ENCODE results near the gene NOS1AP. TPM values are rescaled to one million over a fixed set of nuclear protein-coding genes. Genes with fewer than 3 reads are reported as not detected.

Gene NOS1AP
- total RNA-seq, 2 experiments from 2014 or later, result not detected

- Mint-ChIP-seq H3K27ac (no peak overlapping the region), H3K4me3 (no peak overlapping the region), H3K4me1 (no peaks in the 10 kb centered on the region), H3K9me3 (ENCODE audit: low read depth) (no peaks in the 10 kb centered on the region), H3K27me3 (peaks cover 10% of the 10 kb centered on the region), H3K36me3 (no peaks in the 10 kb centered on the region)
- CTCF ChIA-PET, result no interaction called here
- DNase-seq (no peak), ATAC-seq (no peak)
Measured at GRCh38 chr1:162213281-162213912, 143.9 kb downstream of the NOS1AP start.

- DNase-seq (no peak), ATAC-seq (no peak)
- Mint-ChIP-seq H3K4me1 (no peaks in the 10 kb centered on the region), H3K27ac (no peak overlapping the region), H3K27me3 (peaks cover 11% of the 10 kb centered on the region), H3K36me3 (no peaks in the 10 kb centered on the region), H3K4me3 (no peak overlapping the region), H3K9me3 (ENCODE audit: low read depth) (no peaks in the 10 kb centered on the region)
- CTCF ChIA-PET, result no interaction called here
Measured at GRCh38 chr1:162214202-162214601, 144.7 kb downstream of the NOS1AP start.

- Mint-ChIP-seq H3K4me3 (no peak overlapping the region), H3K9me3 (ENCODE audit: low read depth) (no peaks in the 10 kb centered on the region), H3K4me1 (no peaks in the 10 kb centered on the region), H3K36me3 (no peaks in the 10 kb centered on the region), H3K27me3 (peaks cover 13% of the 10 kb centered on the region), H3K27ac (no peak overlapping the region)
- CTCF ChIA-PET, result no interaction called here
- ATAC-seq (no peak), DNase-seq (no peak)
Measured at GRCh38 chr1:162215902-162216301, 146.4 kb downstream of the NOS1AP start.

- no peaks in the 10 kb centered on the region for H3K36me3 Mint-ChIP-seq
- ATAC-seq, result no peak
- no peak overlapping the region for H3K27ac Mint-ChIP-seq
- peaks cover 12% of the 10 kb centered on the region for H3K27me3 Mint-ChIP-seq
- CTCF ChIA-PET, result no interaction called here
- no peak overlapping the region for H3K4me3 Mint-ChIP-seq
- DNase-seq, result no peak
- H3K4me1 Mint-ChIP-seq, result no peaks in the 10 kb centered on the region
- H3K9me3 Mint-ChIP-seq (ENCODE audit: low read depth), result no peaks in the 10 kb centered on the region
Measured at GRCh38 chr1:162216604-162217003, 147.1 kb downstream of the NOS1AP start.

GRCh38 chr1:162217706-162218105 lies 148.2 kb downstream of the NOS1AP start:
- Mint-ChIP-seq H3K4me3 (no peak overlapping the region), H3K4me1 (no peaks in the 10 kb centered on the region), H3K36me3 (no peaks in the 10 kb centered on the region), H3K27me3 (peaks cover 12% of the 10 kb centered on the region), H3K27ac (no peak overlapping the region), H3K9me3 (ENCODE audit: low read depth) (no peaks in the 10 kb centered on the region)
- DNase-seq (no peak), ATAC-seq (no peak)
- CTCF ChIA-PET, result no interaction called here

GRCh38 chr1:162218546-162218945 lies 149.1 kb downstream of the NOS1AP start:
- CTCF ChIA-PET, result no interaction called here
- Mint-ChIP-seq H3K27me3 (peaks cover 19% of the 10 kb centered on the region), H3K9me3 (ENCODE audit: low read depth) (no peaks in the 10 kb centered on the region), H3K4me3 (no peak overlapping the region), H3K27ac (no peak overlapping the region), H3K36me3 (no peaks in the 10 kb centered on the region), H3K4me1 (no peaks in the 10 kb centered on the region)
- no peak for DNase-seq
- no peak for ATAC-seq

- Mint-ChIP-seq H3K4me1 (no peaks in the 10 kb centered on the region), H3K27ac (no peak overlapping the region), H3K36me3 (no peaks in the 10 kb centered on the region), H3K4me3 (no peak overlapping the region), H3K9me3 (ENCODE audit: low read depth) (no peaks in the 10 kb centered on the region), H3K27me3 (peaks cover 22% of the 10 kb centered on the region)
- no peak for ATAC-seq
- CTCF ChIA-PET, result no interaction called here
- DNase-seq, result no peak
Measured at GRCh38 chr1:162218975-162219374, 149.5 kb downstream of the NOS1AP start.

- H3K27me3 Mint-ChIP-seq, result peaks cover 23% of the 10 kb centered on the region
- H3K4me3 Mint-ChIP-seq, result no peak overlapping the region
- no peak overlapping the region for H3K27ac Mint-ChIP-seq
- H3K36me3 Mint-ChIP-seq, result no peaks in the 10 kb centered on the region
- ATAC-seq (no peak), DNase-seq (no peak)
- H3K9me3 Mint-ChIP-seq (ENCODE audit: low read depth), result no peaks in the 10 kb centered on the region
- no peaks in the 10 kb centered on the region for H3K4me1 Mint-ChIP-seq
- CTCF ChIA-PET, result no interaction called here
Measured at GRCh38 chr1:162219461-162219860, 150.0 kb downstream of the NOS1AP start.

GRCh38 chr1:162220009-162220539 lies 150.6 kb downstream of the NOS1AP start:
- no peak overlapping the region for H3K4me3 Mint-ChIP-seq
- no peaks in the 10 kb centered on the region for H3K4me1 Mint-ChIP-seq
- H3K27ac Mint-ChIP-seq, result no peak overlapping the region
- H3K9me3 Mint-ChIP-seq (ENCODE audit: low read depth), result no peaks in the 10 kb centered on the region
- DNase-seq (no peak), ATAC-seq (no peak)
- CTCF ChIA-PET, result no interaction called here
- H3K36me3 Mint-ChIP-seq, result no peaks in the 10 kb centered on the region
- peaks cover 23% of the 10 kb centered on the region for H3K27me3 Mint-ChIP-seq

GRCh38 chr1:162222014-162222413 lies 152.5 kb downstream of the NOS1AP start:
- ATAC-seq, result no peak
- Mint-ChIP-seq H3K4me1 (no peaks in the 10 kb centered on the region), H3K27ac (no peak overlapping the region)

GRCh38 chr1:162222730-162223129 lies 153.2 kb downstream of the NOS1AP start:
- H3K4me3 Mint-ChIP-seq, result no peak overlapping the region
- H3K36me3 Mint-ChIP-seq, result no peaks in the 10 kb centered on the region
- ATAC-seq (no peak), DNase-seq (no peak)
- CTCF ChIA-PET, result no interaction called here
- peaks cover 22% of the 10 kb centered on the region for H3K27me3 Mint-ChIP-seq
- H3K4me1 Mint-ChIP-seq, result no peaks in the 10 kb centered on the region
- H3K27ac Mint-ChIP-seq, result no peak overlapping the region
- H3K9me3 Mint-ChIP-seq (ENCODE audit: low read depth), result no peaks in the 10 kb centered on the region

More at GRCh38 chr1:162222014-162222413, 152.5 kb downstream of the NOS1AP start:
- peaks cover 22% of the 10 kb centered on the region for H3K27me3 Mint-ChIP-seq
- no peaks in the 10 kb centered on the region for H3K9me3 Mint-ChIP-seq (ENCODE audit: low read depth)
- H3K36me3 Mint-ChIP-seq, result no peaks in the 10 kb centered on the region
- CTCF ChIA-PET, result no interaction called here
- no peak overlapping the region for H3K4me3 Mint-ChIP-seq
- DNase-seq, result no peak

- Mint-ChIP-seq H3K27ac (no peak overlapping the region), H3K27me3 (peaks cover 26% of the 10 kb centered on the region), H3K36me3 (no peaks in the 10 kb centered on the region), H3K4me1 (no peaks in the 10 kb centered on the region), H3K4me3 (no peak overlapping the region), H3K9me3 (ENCODE audit: low read depth) (no peaks in the 10 kb centered on the region)
- CTCF ChIA-PET, result no interaction called here
- DNase-seq (no peak), ATAC-seq (no peak)
Measured at GRCh38 chr1:162223488-162223887, 154.0 kb downstream of the NOS1AP start.

- DNase-seq (no peak), ATAC-seq (no peak)
- Mint-ChIP-seq H3K27ac (no peak overlapping the region), H3K9me3 (ENCODE audit: low read depth) (no peaks in the 10 kb centered on the region), H3K36me3 (no peaks in the 10 kb centered on the region), H3K27me3 (peaks cover 29% of the 10 kb centered on the region), H3K4me3 (no peak overlapping the region), H3K4me1 (no peaks in the 10 kb centered on the region)
- CTCF ChIA-PET, result no interaction called here
Measured at GRCh38 chr1:162224267-162224666, 154.8 kb downstream of the NOS1AP start.

- no peaks in the 10 kb centered on the region for H3K4me1 Mint-ChIP-seq
- no peak for ATAC-seq
- H3K27ac Mint-ChIP-seq, result no peak overlapping the region
- CTCF ChIA-PET, result no interaction called here
- no peaks in the 10 kb centered on the region for H3K36me3 Mint-ChIP-seq
- H3K4me3 Mint-ChIP-seq, result no peak overlapping the region
- DNase-seq, result no peak
- no peaks in the 10 kb centered on the region for H3K9me3 Mint-ChIP-seq (ENCODE audit: low read depth)
- H3K27me3 Mint-ChIP-seq, result peaks cover 35% of the 10 kb centered on the region
Measured at GRCh38 chr1:162228586-162228985, 159.1 kb downstream of the NOS1AP start.

GRCh38 chr1:162229549-162229948 lies 160.1 kb downstream of the NOS1AP start:
- ATAC-seq (no peak), DNase-seq (no peak)
- H3K27ac Mint-ChIP-seq, result no peak overlapping the region
- CTCF ChIA-PET, result no interaction called here
- H3K4me3 Mint-ChIP-seq, result no peak overlapping the region
- peaks cover 32% of the 10 kb centered on the region for H3K27me3 Mint-ChIP-seq
- no peaks in the 10 kb centered on the region for H3K36me3 Mint-ChIP-seq
- no peaks in the 10 kb centered on the region for H3K4me1 Mint-ChIP-seq
- no peaks in the 10 kb centered on the region for H3K9me3 Mint-ChIP-seq (ENCODE audit: low read depth)

All from activated CD8-positive, alpha-beta memory T cell treated with anti-CD3 and anti-CD28 coated beads, Interleukin-2, amount 10 ng/mL, durations not matched to agents 7 days and 5 days (primary cell).